ENCODE results near the gene GALR1. TPM values are rescaled to one million over a fixed set of nuclear protein-coding genes. Genes with fewer than 3 reads are reported as not detected.

GALR1 gene
- total and polyA plus RNA-seq, 12 donors, result 0.11 to 3.5 (median 0.87) TPM; not detected in 4

DNA sequence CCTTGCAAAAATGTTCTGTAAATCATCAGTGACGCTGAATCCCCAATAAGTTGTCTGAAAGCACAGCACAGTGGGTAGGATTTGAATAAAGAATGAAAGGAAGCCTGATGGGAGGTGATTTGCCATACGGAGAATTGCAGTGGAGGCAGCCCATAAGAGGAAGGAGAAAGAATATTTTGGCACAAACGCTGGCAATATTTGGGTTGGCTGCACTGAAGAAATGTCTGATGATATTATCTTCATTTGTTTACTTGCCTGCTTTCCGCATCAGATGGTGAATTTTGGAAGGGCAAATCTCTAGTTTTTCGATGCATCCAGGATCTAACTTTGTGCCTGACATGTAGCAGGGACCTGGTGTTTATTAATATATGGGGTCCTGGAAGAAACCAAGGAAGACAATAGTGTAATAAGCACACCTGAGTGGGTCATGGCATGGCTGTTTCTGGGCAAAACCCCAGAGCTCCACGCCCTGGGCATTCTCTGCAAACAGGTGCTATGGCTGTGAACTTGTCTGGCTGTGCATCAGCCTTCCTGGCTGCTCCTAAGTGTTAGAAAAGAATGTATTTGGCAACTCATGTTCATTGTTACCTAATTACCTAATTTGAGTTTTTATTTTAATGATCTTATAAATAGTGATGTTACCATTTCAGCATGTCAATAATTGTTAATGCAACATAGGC is 5.9 kb downstream of the GALR1 start:
- Histone ChIP-seq H3K36me3 (replicated peaks in 1 of 2) (no peaks in the 10 kb centered on the region), H3K27ac (no peak overlapping the region), H3K9me3 (replicated peaks in 1 of 3) (no peaks in the 10 kb centered on the region), H3K4me3 (no peak overlapping the region), H3K27me3 (peaks cover 12% of the 10 kb centered on the region), H3K4me1 (replicated peaks in 1 of 2) (no peaks in the 10 kb centered on the region)
- DNase-seq, result no peak
- TF ChIP-seq, protein P1, sequence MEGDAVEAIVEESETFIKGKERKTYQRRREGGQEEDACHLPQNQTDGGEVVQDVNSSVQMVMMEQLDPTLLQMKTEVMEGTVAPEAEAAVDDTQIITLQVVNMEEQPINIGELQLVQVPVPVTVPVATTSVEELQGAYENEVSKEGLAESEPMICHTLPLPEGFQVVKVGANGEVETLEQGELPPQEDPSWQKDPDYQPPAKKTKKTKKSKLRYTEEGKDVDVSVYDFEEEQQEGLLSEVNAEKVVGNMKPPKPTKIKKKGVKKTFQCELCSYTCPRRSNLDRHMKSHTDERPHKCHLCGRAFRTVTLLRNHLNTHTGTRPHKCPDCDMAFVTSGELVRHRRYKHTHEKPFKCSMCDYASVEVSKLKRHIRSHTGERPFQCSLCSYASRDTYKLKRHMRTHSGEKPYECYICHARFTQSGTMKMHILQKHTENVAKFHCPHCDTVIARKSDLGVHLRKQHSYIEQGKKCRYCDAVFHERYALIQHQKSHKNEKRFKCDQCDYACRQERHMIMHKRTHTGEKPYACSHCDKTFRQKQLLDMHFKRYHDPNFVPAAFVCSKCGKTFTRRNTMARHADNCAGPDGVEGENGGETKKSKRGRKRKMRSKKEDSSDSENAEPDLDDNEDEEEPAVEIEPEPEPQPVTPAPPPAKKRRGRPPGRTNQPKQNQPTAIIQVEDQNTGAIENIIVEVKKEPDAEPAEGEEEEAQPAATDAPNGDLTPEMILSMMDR (IDR thresholded peaks at IDR 0.05), result no peak
- TF ChIP-seq POLR2A (IDR thresholded peaks at IDR 0.05), result no peak
- WGBS, 4 donors, result 41 to 57% (median 51%) methylated on average over 5 to 6 of the region's 6 CpGs
- intact Hi-C loops (cut with DNase I), result no loop called here

DNA sequence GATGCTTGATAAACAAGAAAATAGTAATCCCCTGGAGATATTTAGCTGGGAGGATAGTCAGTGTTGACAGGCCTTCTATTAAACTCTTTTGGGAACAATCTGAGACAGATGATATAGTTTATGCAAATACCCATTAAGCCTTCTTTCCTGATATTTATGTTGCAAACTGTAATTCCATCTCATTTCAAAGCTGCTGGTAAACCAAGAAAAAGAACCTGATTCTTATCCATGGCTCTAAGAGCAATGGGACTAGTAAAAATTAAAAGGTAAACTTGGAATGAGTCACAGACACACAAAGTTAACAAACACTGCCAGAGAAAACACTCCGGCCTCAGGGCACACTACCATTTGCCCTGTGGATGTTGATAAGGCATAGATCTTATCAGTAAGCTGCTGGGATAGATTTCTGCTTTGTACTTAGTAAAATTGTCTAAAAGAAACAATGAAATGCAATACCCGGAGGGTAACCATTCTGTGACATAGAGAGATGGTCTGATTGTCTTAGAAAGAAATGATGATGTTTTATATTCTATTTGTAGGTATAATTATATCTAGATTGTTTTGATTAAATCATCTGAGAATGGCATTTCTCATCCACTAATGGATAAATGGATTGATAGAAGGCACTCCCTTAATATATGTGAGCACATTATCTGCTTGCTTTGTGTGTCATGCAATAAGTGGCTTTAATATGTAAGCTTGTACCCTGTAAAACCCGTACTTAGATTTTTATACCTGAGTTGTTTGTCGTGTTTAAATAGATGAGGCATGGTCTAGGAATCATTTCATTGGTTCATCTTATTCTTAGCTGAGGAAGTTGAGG is 13.2 kb downstream of the GALR1 start:
- DNase-seq, result no peak
- no peak overlapping the region for H3K27ac ChIP-seq
- 46 to 63% (median 54%) methylated on average over 4 of the region's 4 CpGs for WGBS, 4 donors
- no peaks in the 10 kb centered on the region for H3K36me3 ChIP-seq (replicated peaks in 1 of 2)
- intact Hi-C loops (cut with DNase I), result no loop called here
- TF ChIP-seq, protein P1 (IDR thresholded peaks at IDR 0.05), result no peak
- TF ChIP-seq POLR2A (IDR thresholded peaks at IDR 0.05), result no peak
- H3K4me3 ChIP-seq, result no peak overlapping the region
- H3K27me3 ChIP-seq, result no peaks in the 10 kb centered on the region
- H3K4me1 ChIP-seq (replicated peaks in 1 of 2), result no peaks in the 10 kb centered on the region
- no peaks in the 10 kb centered on the region for H3K9me3 ChIP-seq (replicated peaks in 1 of 3)

DNA sequence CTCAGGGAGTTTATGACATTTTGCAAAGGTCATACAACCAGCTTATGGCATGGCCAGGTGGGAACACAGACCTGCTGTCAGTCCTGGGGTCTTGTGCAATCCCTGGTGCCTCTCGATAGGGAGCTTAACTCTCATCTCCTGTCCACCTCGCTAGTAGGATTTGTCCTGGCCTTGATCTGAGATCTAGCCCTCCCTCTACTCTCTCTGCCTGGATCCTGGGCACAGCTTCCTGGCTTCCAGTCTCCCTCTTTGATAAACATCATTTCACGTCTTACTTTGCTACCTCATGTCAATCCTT is 13.8 kb downstream of the GALR1 start:
- no peak for DNase-seq
- H3K4me1 ChIP-seq (replicated peaks in 1 of 2), result no peaks in the 10 kb centered on the region
- no peak overlapping the region for H3K27ac ChIP-seq
- H3K9me3 ChIP-seq (replicated peaks in 1 of 3), result no peaks in the 10 kb centered on the region
- intact Hi-C loops (cut with DNase I), result no loop called here
- TF ChIP-seq, protein P1 (IDR thresholded peaks at IDR 0.05), result no peak
- no peak for TF ChIP-seq POLR2A (IDR thresholded peaks at IDR 0.05)
- H3K4me3 ChIP-seq, result no peak overlapping the region
- H3K36me3 ChIP-seq (replicated peaks in 1 of 2), result no peaks in the 10 kb centered on the region
- no peaks in the 10 kb centered on the region for H3K27me3 ChIP-seq
- WGBS, 4 donors, result 51 to 64% (median 62%) methylated on average over 3 of the region's 3 CpGs

DNA sequence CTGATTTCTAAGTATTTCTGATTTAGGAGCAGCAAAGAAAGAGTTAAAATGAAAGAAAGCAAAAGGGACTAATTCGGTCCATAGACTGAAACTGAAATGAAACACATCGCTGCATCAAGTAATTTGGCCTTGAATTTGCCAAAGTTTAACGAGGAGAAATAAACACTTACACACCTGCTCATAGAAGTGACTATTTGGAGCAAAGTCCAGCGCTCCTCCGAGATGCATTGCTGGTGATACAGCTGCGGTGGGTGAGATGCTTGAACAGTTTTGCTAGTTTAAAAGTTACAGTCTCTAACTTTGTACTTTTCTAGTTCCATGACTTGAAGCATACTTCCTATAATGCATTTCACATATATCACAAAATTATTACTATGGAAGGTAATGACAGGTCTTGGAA is 18.3 kb downstream of the GALR1 start:
- no peaks in the 10 kb centered on the region for H3K9me3 ChIP-seq (replicated peaks in 1 of 3)
- H3K27me3 ChIP-seq, result no peaks in the 10 kb centered on the region
- 75 to 81% (median 80%) methylated on average over 6 of the region's 6 CpGs for WGBS, 4 donors
- intact Hi-C loops (cut with DNase I), result no loop called here
- H3K36me3 ChIP-seq (replicated peaks in 1 of 2), result no peaks in the 10 kb centered on the region
- TF ChIP-seq POLR2A (IDR thresholded peaks at IDR 0.05), result no peak
- TF ChIP-seq, protein P1 (IDR thresholded peaks at IDR 0.05), result no peak
- no peak overlapping the region for H3K27ac ChIP-seq
- no peaks in the 10 kb centered on the region for H3K4me1 ChIP-seq (replicated peaks in 1 of 2)
- no peak for DNase-seq
- no peak overlapping the region for H3K4me3 ChIP-seq
